Activated CD4-positive, alpha-beta T cell treated with anti-CD3 and anti-CD28 coated beads for 24 hours (primary cell): Measurements from ENCODE around the gene OR52L1.

ENCODE experiments used
- DNase-seq, 2 donors: peaks; one replicate each; pipeline ENCODE4 v3.0.0-alpha.2; 2020; ENCODE audit warnings: low read depth in 2 of 2

The OR52L1 gene

GRCh38 chr11:5940748-5941147, 46.0 kb downstream of the OR52L1 start:
- no peak for DNase-seq

GRCh38 chr11:5938603-5938965, 48.2 kb downstream of the OR52L1 start:
- no peak for DNase-seq

- DNase-seq = no peak
Observed at GRCh38 chr11:5937868-5938602, 48.8 kb downstream of the OR52L1 start.
